SK-N-SH treated with all-trans-retinoic acid at 6 μM for 48 hours (cell line): ENCODE measurements around the gene FGFBP2.

Experiments
- ATAC-seq: fragments of 200-7000 bp; cut with Tn5 transposase; 3 replicates; pipeline ENCODE4 v1.9.1; 2020; ENCODE audit warnings: mild to moderate bottlenecking, moderate library complexity
- BACH2 ChIP-seq: fragments of 250-450 bp; sonication (Bioruptor Pico); IDR thresholded peaks from 2 replicates; pipeline ENCODE4 v1.9.0; 2021; ENCODE audit warnings: mild to moderate bottlenecking, borderline replicate concordance
- CREB5 ChIP-seq: fragments of 250-450 bp; sonication (Bioruptor Pico); IDR thresholded peaks from 2 replicates; pipeline ENCODE4 v1.5.1; 2020; ENCODE audit warnings: low read depth, mild to moderate bottlenecking, moderate library complexity
- CSDC2 ChIP-seq: fragments of 250-450 bp; sonication (Bioruptor Pico); IDR thresholded peaks from 2 replicates; pipeline ENCODE4 v1.5.0; 2020; ENCODE audit warnings: mild to moderate bottlenecking, moderate library complexity
- CSRNP3 ChIP-seq: fragments of 250-450 bp; sonication (Bioruptor Pico); IDR thresholded peaks from 2 replicates; pipeline ENCODE4 v1.5.1; 2021; ENCODE audit warnings: mild to moderate bottlenecking, moderate library complexity
- OSR1 ChIP-seq: fragments of 250-450 bp; sonication (Bioruptor Pico); IDR thresholded peaks from 2 replicates; pipeline ENCODE4 v1.8.0; 2022; ENCODE audit warnings: moderate library complexity, mild to moderate bottlenecking, inconsistent platforms
- PATZ1 ChIP-seq: fragments of 250-450 bp; sonication (Bioruptor Pico); IDR thresholded peaks from 2 replicates; pipeline ENCODE4 v1.8.0; 2020; ENCODE audit warnings: mild to moderate bottlenecking, moderate library complexity, borderline replicate concordance
- POU6F1 ChIP-seq: fragments of 250-450 bp; sonication (Bioruptor Pico); IDR thresholded peaks from 2 replicates; pipeline ENCODE4 v1.8.0; 2021; ENCODE audit warnings: low read depth, mild to moderate bottlenecking, moderate library complexity, borderline replicate concordance
- PPARA ChIP-seq: fragments of 250-450 bp; sonication (Bioruptor Pico); IDR thresholded peaks from 2 replicates; pipeline ENCODE4 v1.5.0; 2020; ENCODE audit warnings: mild to moderate bottlenecking, borderline replicate concordance
- RARB ChIP-seq: fragments of 250-450 bp; sonication (Bioruptor Pico); IDR thresholded peaks from 2 replicates; pipeline ENCODE4 v1.8.0; 2021; ENCODE audit warnings: mild to moderate bottlenecking, moderate library complexity
- SNAI2 ChIP-seq: fragments of 250-450 bp; sonication (Bioruptor Pico); IDR thresholded peaks from 2 replicates; pipeline ENCODE4 v1.5.0; 2020; ENCODE audit warnings: mild to moderate bottlenecking, moderate library complexity
- TCF4 ChIP-seq: fragments of 250-450 bp; sonication (Bioruptor Pico); IDR thresholded peaks from 2 replicates; pipeline ENCODE4 v1.8.0; 2021; ENCODE audit warnings: mild to moderate bottlenecking, moderate library complexity, borderline replicate concordance
- TOX ChIP-seq: fragments of 250-450 bp; sonication (Bioruptor Pico); IDR thresholded peaks from 2 replicates; pipeline ENCODE4 v1.8.0; 2021; ENCODE audit warnings: mild to moderate bottlenecking, moderate library complexity, borderline replicate concordance
- TSHZ2 ChIP-seq: fragments of 250-450 bp; sonication (Bioruptor Pico); IDR thresholded peaks from 2 replicates; pipeline ENCODE4 v1.5.0; 2020; ENCODE audit warnings: mild to moderate bottlenecking, moderate library complexity
- ZC3H10 ChIP-seq: fragments of 250-450 bp; sonication (Bioruptor Pico); IDR thresholded peaks from 2 replicates; pipeline ENCODE4 v1.5.1; 2021; ENCODE audit warnings: mild to moderate bottlenecking, moderate library complexity
- ZFP30 ChIP-seq: fragments of 450-650 bp; formaldehyde crosslinking; IDR thresholded peaks from 2 replicates; pipeline ENCODE4 v1.5.0; 2022; ENCODE audit warnings: mild to moderate bottlenecking, moderate library complexity
- ZNF565 ChIP-seq: fragments of 450-650 bp; formaldehyde crosslinking; conservative IDR thresholded peaks from 2 replicates; pipeline ENCODE4 v1.5.0; 2020; ENCODE audit warnings: low read depth, mild to moderate bottlenecking, moderate library complexity
- ZNF70 ChIP-seq: fragments of 450-650 bp; formaldehyde crosslinking; IDR thresholded peaks from 2 replicates; pipeline ENCODE4 v1.5.0; 2020; ENCODE audit warnings: mild to moderate bottlenecking, moderate library complexity
- ZNF8 ChIP-seq: fragments of 450-650 bp; formaldehyde crosslinking; IDR thresholded peaks from 2 replicates; pipeline ENCODE4 v1.5.0; 2020; ENCODE audit warnings: mild to moderate bottlenecking, moderate library complexity

FGFBP2 gene

GRCh38 chr4:15982842-15983524 is 20.0 kb upstream of the FGFBP2 start:
- no peak for ATAC-seq
- TF ChIP-seq BACH2 (CRISPR knock-in tag) (no peak), TOX (CRISPR knock-in tag) (no peak), ZC3H10 (CRISPR knock-in tag) (no peak)

GRCh38 chr4:15976456-15977447 is 13.8 kb upstream of the FGFBP2 start:
- ATAC-seq: peak; percentile 53; the same call in 2 of the 3 replicates
- TF ChIP-seq ZNF70 (no peak), TOX (CRISPR knock-in tag) (no peak), SNAI2 (CRISPR knock-in tag) (no peak)

- TF ChIP-seq ZFP30 (CRISPR knock-in tag) (no peak), ZNF70 (no peak), TCF4 (CRISPR knock-in tag) (no peak), ZC3H10 (CRISPR knock-in tag) (no peak), ZNF8 (CRISPR knock-in tag) (no peak), CREB5 (no peak), ZNF565 (no peak), POU6F1 (CRISPR knock-in tag) (no peak), BACH2 (CRISPR knock-in tag) (no peak), SNAI2 (CRISPR knock-in tag) (no peak), CSDC2 (CRISPR knock-in tag) (no peak), PATZ1 (CRISPR knock-in tag) (no peak), RARB (CRISPR knock-in tag) (no peak), TOX (CRISPR knock-in tag) (no peak)
These were observed 8.3 kb upstream of the FGFBP2 start for GRCh38 chr4:15971068-15971801.

GRCh38 chr4:15968551-15969300 is 5.8 kb upstream of the FGFBP2 start:
- no peak for ATAC-seq

More at GRCh38 chr4:15971068-15971801, 8.3 kb upstream of the FGFBP2 start:
- ATAC-seq: no peak

More at GRCh38 chr4:15968551-15969300, 5.8 kb upstream of the FGFBP2 start:
- TF ChIP-seq OSR1 (CRISPR knock-in tag): no peak
- TF ChIP-seq PPARA (CRISPR knock-in tag): no peak
- TF ChIP-seq CSRNP3 (CRISPR knock-in tag): no peak
- TF ChIP-seq TSHZ2: no peak
